ENCODE results near the gene ZNF224. TPM values are rescaled to one million over a fixed set of nuclear protein-coding genes. Genes with fewer than 3 reads are reported as not detected.

Gene ZNF224
- total RNA-seq, 1 experiment from 2014 or later = 14.3 TPM

DNA sequence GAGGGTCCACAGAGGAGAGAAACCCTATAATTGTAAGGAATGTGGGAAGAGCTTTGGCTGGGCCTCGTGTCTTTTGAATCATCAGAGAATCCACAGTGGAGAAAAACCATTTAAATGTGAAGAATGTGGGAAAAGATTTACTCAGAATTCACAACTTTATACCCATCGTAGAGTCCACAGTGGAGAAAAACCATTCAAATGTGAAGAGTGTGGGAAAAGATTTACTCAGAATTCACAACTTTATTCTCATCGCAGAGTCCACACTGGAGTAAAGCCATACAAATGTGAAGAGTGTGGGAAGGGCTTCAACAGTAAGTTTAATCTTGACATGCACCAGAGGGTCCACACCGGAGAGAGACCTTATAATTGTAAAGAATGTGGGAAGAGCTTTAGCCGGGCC is 37.8 kb downstream of the ZNF224 start:
- no peak for DNase-seq (ENCODE audit: low read depth)

DNA sequence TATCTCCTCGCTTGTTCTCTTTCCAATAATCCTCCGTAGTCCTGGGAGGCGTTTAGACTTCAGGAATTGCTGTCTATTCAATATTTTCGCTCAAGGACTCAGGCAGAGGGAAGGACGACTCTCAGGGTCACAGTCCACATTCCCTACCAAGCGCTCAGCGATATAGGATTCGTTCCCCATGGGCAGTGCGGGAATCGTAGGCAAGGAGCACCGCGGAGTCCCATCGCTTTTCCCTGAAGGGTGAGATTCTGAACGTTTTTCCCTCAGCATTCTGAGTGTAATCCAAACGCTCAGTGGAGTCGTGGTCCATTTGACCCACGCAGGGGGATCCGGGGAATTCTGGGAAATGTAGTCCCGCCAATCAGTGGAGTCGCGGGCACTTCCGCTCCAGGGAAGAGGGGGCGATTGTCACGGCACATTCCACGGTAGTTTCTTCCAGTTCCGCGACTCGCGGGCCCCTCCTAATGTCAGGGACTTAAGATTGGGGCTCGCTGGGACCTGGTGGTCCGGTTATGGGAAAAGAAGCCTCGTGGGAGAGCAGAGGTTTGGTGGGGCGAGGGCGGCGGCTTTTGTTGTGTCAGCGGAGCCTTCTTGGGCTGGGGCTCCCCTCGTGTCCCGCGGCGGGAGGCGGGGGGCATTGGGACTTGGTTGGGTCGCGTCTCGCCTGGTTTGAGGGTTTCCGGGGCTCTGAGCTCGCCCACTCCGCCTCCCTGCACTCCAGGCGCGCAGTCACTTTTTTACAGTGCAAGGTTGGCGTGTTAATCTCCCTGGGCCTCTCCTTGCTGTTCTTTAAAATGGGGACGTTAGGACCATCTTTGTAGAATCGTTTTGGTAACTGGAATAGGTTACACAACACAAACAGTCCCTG is 47.3 kb downstream of the ZNF224 start, which contains the start of gene ZNF234:
Gene ZNF234, plus strand, starts transcription at position 364 of the 868 bp plus-strand sequence. CDS start 3,079 bp downstream, outside the sequence.
- peak; percentile 87 for DNase-seq (ENCODE audit: low read depth)

DNA sequence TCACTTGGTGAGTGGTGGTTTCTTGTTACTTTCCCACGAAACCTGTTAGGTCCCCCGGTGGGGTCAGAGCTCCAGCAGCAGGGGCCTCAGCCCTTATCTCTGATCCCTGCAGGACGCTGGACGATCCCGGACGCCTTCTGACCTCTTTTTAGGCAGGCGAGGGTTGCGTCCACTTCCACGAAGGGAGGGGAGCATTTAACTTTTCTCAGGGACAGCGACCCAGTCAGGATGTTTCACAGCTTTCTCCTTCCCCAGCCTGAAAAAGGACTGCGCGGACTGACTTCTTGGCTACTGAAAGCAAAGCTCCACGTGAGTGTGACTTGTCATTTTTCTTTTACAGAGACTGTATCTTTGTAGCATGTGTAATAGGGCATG is 47.9 kb downstream of the ZNF224 start:
- peak; percentile 26 for DNase-seq (ENCODE audit: low read depth)

DNA sequence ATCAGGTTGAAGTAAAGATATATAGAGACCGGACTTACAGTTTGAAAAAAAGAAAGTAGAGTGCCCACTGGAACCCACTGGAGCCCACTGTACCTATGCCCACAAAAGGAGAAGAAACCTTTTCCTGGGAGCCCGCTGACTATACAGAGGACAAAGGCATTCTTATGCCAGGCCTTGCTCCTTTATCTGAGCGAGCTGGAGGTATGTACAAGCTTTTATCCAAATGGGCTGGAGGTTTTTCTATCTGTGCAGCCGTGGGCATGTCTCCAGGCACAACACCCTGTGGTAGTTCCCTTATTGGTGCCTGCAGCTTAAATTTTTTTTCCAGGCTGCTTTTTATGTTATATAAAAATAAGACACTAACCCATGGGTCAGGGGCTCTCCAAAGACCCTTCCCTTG is 55.6 kb downstream of the ZNF224 start:
- no peak for DNase-seq (ENCODE audit: low read depth)

DNA sequence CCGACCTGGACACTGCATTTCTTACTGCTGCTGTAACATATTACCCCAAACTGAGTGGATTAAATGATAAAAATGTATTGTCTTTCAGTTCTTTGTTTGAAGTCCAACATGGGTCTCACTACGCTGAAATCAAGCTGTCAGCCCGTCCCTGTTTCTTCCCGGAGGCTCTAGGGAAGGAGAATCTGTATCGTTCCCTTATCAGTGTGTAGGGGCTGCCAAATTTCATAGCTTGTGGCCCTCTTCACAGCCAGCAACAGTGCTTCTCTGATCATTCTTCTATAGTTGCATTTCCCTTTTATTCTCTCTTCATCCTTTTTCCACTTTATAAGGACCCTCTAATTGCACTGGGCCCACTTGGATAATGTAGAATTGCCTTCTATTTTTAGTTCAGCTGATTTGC is 57.3 kb downstream of the ZNF224 start:
- DNase-seq (ENCODE audit: low read depth) = no peak

DNA sequence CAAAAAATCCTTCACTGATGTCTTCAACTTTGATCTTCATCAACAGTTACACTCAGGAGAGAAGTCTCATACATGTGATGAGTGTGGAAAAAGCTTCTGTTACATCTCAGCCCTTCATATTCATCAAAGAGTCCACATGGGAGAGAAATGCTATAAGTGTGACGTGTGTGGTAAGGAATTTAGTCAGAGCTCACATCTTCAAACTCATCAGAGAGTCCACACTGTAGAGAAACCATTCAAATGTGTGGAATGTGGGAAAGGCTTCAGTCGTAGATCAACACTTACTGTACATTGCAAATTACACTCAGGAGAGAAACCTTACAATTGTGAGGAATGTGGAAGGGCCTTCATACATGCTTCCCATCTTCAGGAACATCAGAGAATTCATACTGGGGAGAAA is 62.3 kb downstream of the ZNF224 start:
- no peak for DNase-seq (ENCODE audit: low read depth)

Other genes starting within 250 kb of the ZNF224 start
- gene ZNF404, start 210.4 kb upstream of the ZNF224 start, total RNA-seq (2014; rRNA removed; shearing (Covaris generic)) = 1.7 and 2.0 TPM in 2 replicates
- gene ZNF45, start 159.1 kb upstream of the ZNF224 start, total RNA-seq (2014; rRNA removed; shearing (Covaris generic)) = 11.2 and 18.8 TPM in 2 replicates
- gene ZNF221, start 143.1 kb upstream of the ZNF224 start, total RNA-seq (2014; rRNA removed; shearing (Covaris generic)) = 3.6 and 7.2 TPM in 2 replicates
- 6.1 and 10.2 TPM in 2 replicates for gene ZNF155, start 110.2 kb upstream of the ZNF224 start, total RNA-seq (2014; rRNA removed; shearing (Covaris generic))
- 4.3 and 9.2 TPM in 2 replicates for gene ZNF230, start 91.4 kb upstream of the ZNF224 start, total RNA-seq (2014; rRNA removed; shearing (Covaris generic))
- gene ZNF222, start 69.0 kb upstream of the ZNF224 start, total RNA-seq (2014; rRNA removed; shearing (Covaris generic)) = 6.1 and 10.8 TPM in 2 replicates
- gene ZNF223, start 42.3 kb upstream of the ZNF224 start, total RNA-seq (2014; rRNA removed; shearing (Covaris generic)) = 4.4 and 8.6 TPM in 2 replicates
- gene ZNF284, start 22.2 kb upstream of the ZNF224 start, total RNA-seq (2014; rRNA removed; shearing (Covaris generic)) = 1.3 and 2.6 TPM in 2 replicates
- gene ZNF225, start 19.0 kb downstream of the ZNF224 start, total RNA-seq (2014; rRNA removed; shearing (Covaris generic)) = 2.4 and 3.9 TPM in 2 replicates
- gene ZNF234, start 47.2 kb downstream of the ZNF224 start, total RNA-seq (2014; rRNA removed; shearing (Covaris generic)) = 3.6 and 6.9 TPM in 2 replicates
- gene ZNF226, start 70.7 kb downstream of the ZNF224 start, total RNA-seq (2014; rRNA removed; shearing (Covaris generic)) = 9.7 and 20.7 TPM in 2 replicates
- 17.9 and 20.6 TPM in 2 replicates for gene ZNF227, start 118.2 kb downstream of the ZNF224 start, total RNA-seq (2014; rRNA removed; shearing (Covaris generic))
- 0.10 TPM in 1 of 2 replicates, not detected in the other for gene ZNF233, start 165.5 kb downstream of the ZNF224 start, total RNA-seq (2014; rRNA removed; shearing (Covaris generic))
- gene ZNF235, start 210.7 kb downstream of the ZNF224 start, total RNA-seq (2014; rRNA removed; shearing (Covaris generic)) = 0.69 and 0.81 TPM in 2 replicates

Data from M059J (cell line).